ENCODE data around the gene LARP4.
"Not testable (repeated sequence)": the region's sequence is repeated elsewhere in the genome, so short reads cannot be mapped to it uniquely, and the experiment has no call there.

LARP4 gene

GRCh38 chr12:50400638-50401499 is at the start of gene LARP4:
LARP4 (plus strand) TSS chr12:50400885; CDS start chr12:50401011, 126 bp downstream.
- peak; percentile 79 for DNase-seq

DNA sequence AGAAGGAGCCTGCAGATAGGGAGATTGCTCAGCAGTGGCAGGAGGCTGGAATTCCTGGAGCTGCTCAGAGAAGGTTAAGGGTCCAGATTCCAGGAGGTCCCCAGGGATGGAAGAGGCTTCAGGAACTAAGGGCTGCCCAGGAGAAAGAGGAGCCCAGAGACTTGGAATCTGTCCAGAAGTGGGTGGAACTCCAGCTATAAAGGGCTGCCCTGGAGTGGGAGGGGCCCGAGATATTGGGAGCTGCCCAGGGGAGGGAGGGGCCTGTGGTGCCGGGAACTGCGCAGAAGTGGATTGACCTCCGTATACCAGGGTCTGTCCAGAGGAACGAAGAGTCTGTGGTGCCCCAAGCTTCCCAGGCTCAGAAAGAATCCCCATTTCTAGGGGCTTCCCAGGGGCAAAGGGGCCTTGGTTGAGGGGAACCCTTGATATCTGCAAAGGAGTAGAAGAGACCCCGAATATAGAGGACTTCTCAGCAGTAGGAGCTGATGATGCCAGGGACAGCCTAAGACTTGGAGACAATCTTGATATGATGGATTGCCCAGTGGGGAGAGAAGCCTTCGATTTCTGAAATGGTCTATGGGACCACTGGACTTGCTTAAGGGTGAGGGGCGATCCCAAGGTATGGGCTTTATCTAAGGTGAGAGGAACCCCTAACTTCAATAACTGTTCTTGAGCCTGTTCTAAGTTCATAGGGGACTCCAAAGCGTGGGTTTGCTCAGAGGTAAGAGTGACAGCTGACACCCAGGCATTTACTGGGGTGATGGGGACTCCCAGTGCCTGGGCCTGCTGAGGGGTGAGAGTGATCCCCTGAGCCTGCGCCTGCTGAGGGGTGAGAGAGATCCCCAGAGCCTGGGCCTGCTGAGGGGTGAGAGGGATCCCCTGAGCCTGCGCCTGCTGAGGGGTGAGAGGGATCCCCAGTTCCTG is 49.3 kb upstream of the LARP4 start:
- no peak for DNase-seq

GRCh38 chr12:50353404-50353803 is 47.3 kb upstream of the LARP4 start:
- no peak for DNase-seq

- no peak for DNase-seq
Measured at GRCh38 chr12:50353869-50354593, 46.7 kb upstream of the LARP4 start.

GRCh38 chr12:50354908-50355307 is 45.8 kb upstream of the LARP4 start:
- no peak for DNase-seq

DNA sequence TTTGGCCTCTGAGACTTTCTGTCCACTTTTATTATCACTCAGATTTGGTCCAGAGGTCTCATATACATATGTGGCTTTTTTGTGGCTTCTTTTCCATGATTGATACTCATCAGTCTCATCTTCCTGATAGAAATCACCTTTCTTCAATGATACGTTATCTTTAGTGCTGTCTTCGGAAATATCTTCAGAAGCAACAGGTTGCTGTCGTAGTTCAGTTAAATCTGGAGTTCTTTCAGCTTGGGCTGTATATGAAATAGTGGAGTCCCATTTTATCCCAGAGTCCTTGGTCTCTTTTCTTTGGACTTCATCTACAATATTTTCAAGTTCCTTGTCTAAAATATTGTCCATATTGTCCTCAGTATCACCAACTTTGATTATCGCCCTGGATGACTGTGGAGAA is 45.3 kb upstream of the LARP4 start:
- DNase-seq: no peak

DNA sequence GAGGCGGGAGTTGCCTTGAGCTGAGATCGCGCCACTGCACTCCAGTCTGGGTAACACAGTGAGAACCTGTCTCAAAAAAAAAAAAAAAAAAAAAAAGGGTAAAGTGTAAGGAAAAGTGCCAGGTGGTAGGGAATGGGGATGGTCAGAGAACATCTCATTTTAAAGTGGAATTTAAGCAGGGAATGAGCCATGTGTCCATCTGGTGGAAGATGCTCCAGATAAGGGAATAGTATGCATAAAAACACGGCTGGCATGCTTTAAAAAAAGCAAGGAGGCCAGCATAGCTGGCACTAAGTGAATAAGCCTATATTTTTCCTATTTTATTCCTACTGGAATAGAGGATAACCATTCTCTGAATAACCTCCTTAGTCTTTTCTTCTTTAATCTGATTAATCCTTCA is 38.0 kb upstream of the LARP4 start:
- DNase-seq: no peak

DNA sequence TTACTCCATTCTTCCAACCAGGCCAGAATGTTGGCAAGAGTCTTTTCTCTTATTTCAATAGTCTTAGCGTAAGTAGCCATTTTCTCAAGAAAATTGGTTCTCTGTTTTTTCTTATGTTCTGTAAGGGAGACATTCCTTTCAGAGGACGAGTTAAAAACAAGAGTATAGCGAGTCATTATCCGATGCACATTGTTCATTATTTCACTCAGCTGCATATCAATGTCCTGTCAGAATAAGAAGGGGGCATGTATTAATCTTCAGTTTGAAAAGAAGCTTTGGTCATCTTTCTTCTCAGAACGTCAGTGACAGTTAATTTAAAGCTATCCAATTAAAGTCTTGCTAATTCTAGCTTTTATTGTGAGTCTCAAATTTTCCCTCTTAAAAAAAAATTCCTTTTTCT is 37.5 kb upstream of the LARP4 start:
- no peak for DNase-seq

- DNase-seq: no peak
Measured at GRCh38 chr12:50365709-50366406, 34.8 kb upstream of the LARP4 start.

DNA sequence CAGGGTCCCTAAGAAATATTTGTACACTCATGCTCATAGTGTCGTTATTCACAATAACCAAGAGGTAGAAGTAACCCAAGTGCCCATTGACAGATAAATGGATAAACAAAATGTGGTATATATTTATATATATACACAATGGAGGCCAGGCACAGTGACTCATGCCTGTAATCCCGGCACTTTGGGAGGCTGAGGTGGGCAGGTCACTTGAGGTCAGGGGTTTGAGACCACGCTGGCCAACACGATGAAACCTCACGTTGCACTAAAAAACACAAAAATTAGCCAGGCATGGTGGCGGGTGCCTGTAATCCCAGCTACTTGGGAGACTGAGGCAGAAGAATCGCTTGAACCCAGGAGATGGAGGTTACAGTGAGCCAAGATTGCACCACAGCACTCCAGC is 30.0 kb upstream of the LARP4 start:
- DNase-seq: not testable (repeated sequence)

- DNase-seq: no peak
Measured at GRCh38 chr12:50375802-50376201, 24.9 kb upstream of the LARP4 start.

DNA sequence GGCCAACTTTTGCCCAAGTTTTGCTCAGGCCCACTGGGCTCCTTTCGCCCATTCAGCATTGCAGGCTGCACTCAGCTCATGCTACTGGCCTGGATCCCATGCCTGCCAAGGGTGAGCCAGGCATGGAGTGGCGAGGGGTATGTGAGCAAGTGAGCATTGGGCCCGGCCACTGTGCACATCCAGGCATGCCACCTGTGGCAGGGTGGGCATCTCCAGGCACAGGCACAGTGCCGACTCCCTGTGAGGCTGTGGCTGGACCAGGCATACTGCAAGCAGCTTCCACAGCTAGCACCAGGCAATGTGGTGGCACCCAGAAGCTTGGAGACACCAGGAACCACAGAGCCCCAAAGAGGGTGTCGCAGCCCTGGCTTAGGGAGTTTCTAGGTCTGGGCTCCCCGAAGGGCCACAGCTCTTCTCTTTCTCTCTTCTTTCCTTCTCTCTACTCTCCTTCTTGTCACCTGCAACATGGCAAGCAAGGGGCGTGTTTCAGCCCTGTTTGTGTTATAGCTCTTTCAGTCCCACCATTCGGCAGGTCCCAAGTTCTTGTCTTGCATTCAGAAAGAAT is 19.8 kb upstream of the LARP4 start:
- no peak for DNase-seq

DNA sequence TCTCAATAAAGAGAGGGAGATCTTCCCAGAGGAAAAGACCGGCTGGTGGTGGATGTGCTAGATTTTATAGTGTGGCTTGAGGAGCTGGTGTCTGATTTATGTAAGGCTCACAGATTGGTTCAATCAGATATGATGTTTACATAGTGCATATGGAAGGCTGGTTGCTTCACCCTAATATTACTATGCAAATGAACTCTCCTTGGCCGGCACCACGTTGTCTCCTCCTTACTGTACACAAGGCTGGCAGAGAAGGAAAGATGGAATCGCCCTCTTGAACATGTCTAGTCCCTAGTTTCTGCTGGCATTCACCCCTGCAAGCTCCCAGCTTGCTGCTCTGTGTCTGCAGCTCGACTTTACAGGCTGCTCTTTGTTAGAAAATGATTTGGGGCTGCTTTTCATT is 13.2 kb upstream of the LARP4 start:
- no peak for DNase-seq

DNA sequence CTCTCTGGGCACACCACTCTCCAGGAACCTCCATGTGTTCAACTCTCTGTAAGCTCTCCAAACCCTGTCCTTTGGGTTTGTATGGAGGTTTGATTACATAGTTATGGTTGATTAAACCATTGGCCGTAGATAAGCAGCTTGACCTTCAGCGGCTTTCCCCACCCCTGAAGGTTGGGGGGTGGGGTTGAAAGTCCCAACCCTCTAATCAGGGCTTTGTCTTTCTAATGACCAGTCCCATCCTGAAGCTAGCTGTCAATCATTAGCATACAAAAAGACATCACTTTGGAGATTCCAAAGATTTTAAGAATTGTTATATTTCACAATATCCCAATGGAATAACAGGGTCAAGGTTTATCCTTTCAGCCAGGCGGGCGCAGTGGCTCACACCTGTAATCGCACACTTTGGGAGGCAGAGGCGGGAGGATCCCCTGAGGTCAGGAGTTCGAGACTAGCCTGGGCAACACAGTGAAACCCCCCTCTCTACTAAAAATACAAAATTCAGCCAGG is 12.7 kb upstream of the LARP4 start:
- DNase-seq: no peak

DNA sequence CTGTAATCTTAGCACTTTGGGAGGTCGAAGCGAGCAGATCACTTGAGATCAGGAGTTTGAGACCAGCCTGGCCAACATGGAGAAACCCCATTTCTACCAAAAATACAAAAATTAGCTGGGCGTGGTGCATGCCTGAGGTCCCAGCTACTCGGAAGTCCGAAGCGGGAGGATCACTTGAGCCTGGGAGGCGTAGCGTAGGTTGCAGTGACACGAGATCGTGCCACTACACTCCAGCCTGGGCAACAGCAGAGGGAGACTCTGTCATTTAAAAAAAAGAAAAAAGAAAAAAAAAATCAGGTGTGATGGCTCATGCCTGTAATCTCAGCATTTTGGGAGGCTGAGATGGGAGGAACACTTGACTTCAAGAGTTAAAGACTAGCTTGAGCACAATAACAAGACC is 11.9 kb upstream of the LARP4 start:
- not testable (repeated sequence) for DNase-seq

GRCh38 chr12:50390316-50390741 is 10.4 kb upstream of the LARP4 start:
- peak; percentile 20 for DNase-seq

DNA sequence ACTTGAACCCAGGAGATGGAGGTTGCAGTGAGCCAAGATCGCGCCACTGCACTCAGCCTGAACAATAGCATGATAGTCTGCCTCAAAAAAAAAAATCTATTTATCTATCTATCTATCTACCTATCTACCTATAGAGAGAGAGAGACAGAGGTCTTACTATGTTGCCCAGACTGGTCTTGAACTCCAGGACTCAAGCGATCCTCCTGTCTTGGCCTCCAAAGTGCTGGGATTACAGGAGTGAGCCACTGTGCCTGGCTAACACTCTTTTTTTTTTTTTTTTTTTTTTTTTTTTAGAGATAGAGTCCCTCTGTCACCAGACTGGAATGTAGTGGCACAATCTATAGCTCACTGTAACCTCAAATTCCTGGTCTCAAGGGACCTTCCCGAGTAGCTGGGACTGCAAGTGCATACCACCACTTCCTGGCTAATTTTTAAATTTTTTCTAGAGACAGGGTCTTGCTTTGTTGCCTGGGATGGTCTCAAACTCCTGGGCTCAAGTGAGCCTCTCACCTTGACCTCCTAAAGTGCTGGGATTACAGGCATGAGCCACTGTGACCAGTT is 6.1 kb upstream of the LARP4 start:
- DNase-seq: no peak

- DNase-seq: no peak
Measured at GRCh38 chr12:50397117-50397650, 3.5 kb upstream of the LARP4 start.

- no peak for DNase-seq
Measured at GRCh38 chr12:50398931-50399330, 1.8 kb upstream of the LARP4 start.

- DNase-seq: no peak
Measured at GRCh38 chr12:50400104-50400637, 514 bp upstream of the LARP4 start.

DNA sequence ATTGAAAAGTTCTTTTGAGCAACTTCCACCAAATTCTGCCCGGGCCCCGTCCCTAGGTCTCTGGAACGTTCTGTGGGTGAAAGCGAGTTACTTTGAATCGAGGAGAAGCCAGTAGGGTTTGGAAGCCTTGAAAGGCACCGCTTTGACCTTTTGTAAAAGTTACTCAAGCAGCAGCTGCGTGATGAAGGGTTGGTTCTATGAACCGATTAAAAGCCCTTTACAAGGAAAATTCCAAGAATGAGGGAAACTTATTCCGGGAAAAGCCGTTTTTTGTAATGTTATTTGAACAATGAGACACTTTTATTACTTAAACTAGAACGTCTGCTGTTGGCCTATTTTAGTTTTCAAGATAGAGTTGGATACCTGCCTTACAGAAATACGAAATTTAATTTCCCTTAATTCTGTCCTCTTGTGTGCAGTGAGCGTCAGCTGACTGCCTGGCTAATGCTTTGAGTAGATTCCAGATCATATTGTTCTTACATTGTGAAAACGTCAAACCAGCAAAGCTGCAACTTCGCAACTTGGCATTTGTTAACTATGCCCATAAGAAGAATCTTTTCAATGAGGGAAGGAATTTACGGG is 906 bp downstream of the LARP4 start:
- DNase-seq: no peak

Measured in amniotic stem cell (primary cell).